GM12878 (cell line): ENCODE results near the gene PRAMEF8.
"Not testable (repeated sequence)": the region's sequence is repeated elsewhere in the genome, so short reads cannot be mapped to it uniquely, and the experiment has no call there.

ENCODE experiments used
- ATF7 ChIP-seq: fragments of 450-650 bp; IDR thresholded peaks from 2 replicates; pipeline ENCODE4 v1.6.1; 2016; ENCODE audit warnings: low read depth, mild to moderate bottlenecking
- BCL11A ChIP-seq: IDR thresholded peaks from 2 replicates; pipeline ENCODE4 v1.6.1; 2011; ENCODE audit warnings: low read depth, low read length
- BRCA1 ChIP-seq: IDR thresholded peaks from 2 replicates; pipeline ENCODE4 v1.6.1; 2011; ENCODE audit warnings: low read depth, low read length, improper control_type of control experiment
- CEBPB ChIP-seq, 2 experiments: fragments of 150-350 bp in 1 of 2; IDR thresholded peaks; 2 replicates each; pipeline ENCODE4 v1.6.1; 2012 to 2014; ENCODE audit warnings: low read depth in 2 of 2, low read length in 2 of 2, borderline replicate concordance in 1 of 2, inconsistent platforms in 1 of 2
- CTCF ChIP-seq, 3 experiments: IDR thresholded peaks in 2 of 3; conservative IDR thresholded peaks in 1 of 3; 2 replicates each; pipeline ENCODE4 v1.5.1; 2011; ENCODE audit warnings: low read depth in 3 of 3, low read length in 3 of 3, mild to moderate bottlenecking in 3 of 3, control low read depth in 2 of 3, moderate library complexity in 2 of 3, inconsistent platforms in 1 of 3, mixed read lengths in 1 of 3; ENCODE audit not compliant: control insufficient read depth in 2 of 3, insufficient read depth in 1 of 3; ENCODE audit errors: extremely low read depth in 1 of 3
- POLR2A ChIP-seq: IDR thresholded peaks from 2 replicates; pipeline ENCODE4 v1.6.1; 2011; ENCODE audit warnings: low read depth, mild to moderate bottlenecking, low read length
- POLR2AphosphoS5 ChIP-seq: IDR thresholded peaks from 2 replicates; pipeline ENCODE4 v1.6.1; 2011; ENCODE audit warnings: mild to moderate bottlenecking, low read length, inconsistent platforms
- SMAD5 ChIP-seq: IDR thresholded peaks from 2 replicates; pipeline ENCODE4 v1.6.1; 2016; ENCODE audit warnings: antibody characterized with exemption, low read depth
- SMC3 ChIP-seq: IDR thresholded peaks from 2 replicates; pipeline ENCODE4 v1.6.1; 2011; ENCODE audit warnings: low read length, improper control_type of control experiment, borderline replicate concordance
- SP1 ChIP-seq: IDR thresholded peaks from one replicate; pipeline ENCODE4 v1.6.1; 2011; ENCODE audit warnings: low read depth, low read length
- USF1 ChIP-seq: IDR thresholded peaks from 2 replicates; pipeline ENCODE4 v1.6.1; 2011; ENCODE audit warnings: borderline replicate concordance, low read depth, mild to moderate bottlenecking, moderate library complexity, mixed read lengths, low read length; ENCODE audit not compliant: insufficient read depth; ENCODE audit errors: extremely low read length
- ZNF274 ChIP-seq: IDR thresholded peaks from one replicate; pipeline ENCODE4 v1.8.0; 2011; ENCODE audit not compliant: insufficient read length, insufficient read depth
- TF ChIP-seq, protein P1 (sequence below): IDR thresholded peaks from 2 replicates; pipeline ENCODE4 v1.6.1; 2011; ENCODE audit warnings: low read depth, mild to moderate bottlenecking, low read length, moderate library complexity, borderline replicate concordance; ENCODE audit errors: extremely low read depth
- TF ChIP-seq, protein P2 (sequence below): IDR thresholded peaks from 2 replicates; pipeline ENCODE4 v1.6.1; 2012; ENCODE audit warnings: low read depth, low read length, improper control_type of control experiment

- not testable (repeated sequence) for TF ChIP-seq CEBPB (IDR thresholded peaks at IDR 0.05; ENCODE audit: borderline replicate concordance in 1 of 2, low read depth in 2 of 2, low read length in 2 of 2); BRCA1; POLR2A; CTCF (IDR thresholded peaks at IDR 0.05 in 2 of 3, conservative IDR thresholded peaks at IDR 0.05 in 1 of 3; ENCODE audit: control insufficient read depth in 2 of 3, extremely low read depth in 1 of 3, insufficient read depth in 1 of 3, low read depth in 3 of 3, low read length in 3 of 3); BCL11A; SP1; POLR2AphosphoS5; ATF7; ZNF274; USF1; SMAD5; SMC3
- TF ChIP-seq, protein P1, sequence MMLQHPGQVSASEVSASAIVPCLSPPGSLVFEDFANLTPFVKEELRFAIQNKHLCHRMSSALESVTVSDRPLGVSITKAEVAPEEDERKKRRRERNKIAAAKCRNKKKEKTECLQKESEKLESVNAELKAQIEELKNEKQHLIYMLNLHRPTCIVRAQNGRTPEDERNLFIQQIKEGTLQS = not testable (repeated sequence)
- TF ChIP-seq, protein P2, sequence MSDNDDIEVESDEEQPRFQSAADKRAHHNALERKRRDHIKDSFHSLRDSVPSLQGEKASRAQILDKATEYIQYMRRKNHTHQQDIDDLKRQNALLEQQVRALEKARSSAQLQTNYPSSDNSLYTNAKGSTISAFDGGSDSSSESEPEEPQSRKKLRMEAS = not testable (repeated sequence)
Measured at GRCh38 chr1:13298699-13299098, 13.8 kb upstream of the PRAMEF8 start.
